GM12872 (cell line): ENCODE results near the gene SEMA3E.

Experiments
- CTCF ChIP-seq: IDR thresholded peaks from 3 replicates; pipeline ENCODE4 v1.5.1; 2011; ENCODE audit warnings: low read depth, mild to moderate bottlenecking, low read length, moderate library complexity; ENCODE audit not compliant: insufficient read depth

SEMA3E gene

GRCh38 chr7:83326223-83326622, 322.7 kb downstream of the SEMA3E start:
- TF ChIP-seq CTCF: no peak

GRCh38 chr7:83325083-83325482, 323.9 kb downstream of the SEMA3E start:
- no peak for TF ChIP-seq CTCF

GRCh38 chr7:83324596-83324995, 324.3 kb downstream of the SEMA3E start:
- TF ChIP-seq CTCF: no peak

GRCh38 chr7:83321011-83321410, 327.9 kb downstream of the SEMA3E start:
- TF ChIP-seq CTCF: no peak

GRCh38 chr7:83313931-83314330, 335.0 kb downstream of the SEMA3E start:
- TF ChIP-seq CTCF: no peak
